SK-N-SH (cell line): ENCODE results near the gene TBX4. TPM values are rescaled to one million over a fixed set of nuclear protein-coding genes. Genes with fewer than 3 reads are reported as not detected.

Source experiments
- CTCF ChIA-PET: fragments of 300-600, 350-600 bp; formaldehyde crosslinking; extraction: SDS; loops from one replicate; lab custom pipeline; 2021; lab: Yijun Ruan, JAX
- POLR2A ChIA-PET: fragments of 350-600 bp; sonication (Branson Sonifier 250); formaldehyde crosslinking; extraction: SDS; loops from one replicate; lab custom pipeline; 2020; ENCODE audit warnings: antibody characterized with exemption, inconsistent platforms; lab: Yijun Ruan, JAX
- DNase-seq: peaks from one replicate; pipeline ENCODE4 v3.0.0; 2012
- H2AFZ ChIP-seq: fragments of 200-600 bp; sonication (generic); 2 replicates; pipeline ENCODE4 v1.8.1; 2016; ENCODE audit warnings: antibody characterized with exemption, mild to moderate bottlenecking, low read depth
- H3F3A ChIP-seq: fragments of 200-600 bp; sonication (generic); replicated peaks from 2 replicates; pipeline ENCODE3; 2016; ENCODE audit warnings: antibody characterized with exemption, mild to moderate bottlenecking; ENCODE audit not compliant: insufficient read depth
- H3K27ac ChIP-seq, 2 experiments: fragments of 200-500 bp in 1 of 2; fragments of 200-600 bp in 1 of 2; sonication (Bioruptor generic) in 1 of 2; sonication (generic), shearing (Covaris generic) in 1 of 2; 2 replicates each; pipeline versions ENCODE4 v1.5.1 to v1.6.1; 2014 to 2016; ENCODE audit warnings: low read depth in 2 of 2, inconsistent platforms in 1 of 2, low read length in 1 of 2, mild to moderate bottlenecking in 1 of 2, mixed read lengths in 1 of 2
- H3K27me3 ChIP-seq: fragments of 200-600 bp; sonication (generic), shearing (Covaris generic); 2 replicates; pipeline ENCODE4 v1.6.1; 2016; ENCODE audit warnings: mixed run types; ENCODE audit not compliant: insufficient read depth
- H3K36me3 ChIP-seq, 2 experiments: fragments of 200-500 bp in 1 of 2; fragments of 200-600 bp in 1 of 2; sonication (Bioruptor generic) in 1 of 2; sonication (generic) in 1 of 2; replicated peaks in 1 of 2; 2 replicates each; pipeline versions ENCODE3 to v1.5.1; 2014 to 2016; ENCODE audit warnings: low read length in 1 of 2, mild to moderate bottlenecking in 1 of 2; ENCODE audit not compliant: insufficient read depth in 2 of 2, control insufficient read depth in 1 of 2
- H3K4me1 ChIP-seq, 2 experiments: fragments of 200-500 bp in 1 of 2; fragments of 200-600 bp in 1 of 2; sonication (Bioruptor generic) in 1 of 2; sonication (generic), shearing (Covaris generic) in 1 of 2; 2 replicates each; pipeline versions ENCODE4 v1.5.1 to v1.6.1; 2014 to 2016; ENCODE audit warnings: low read depth in 1 of 2, low read length in 1 of 2, mixed run types in 1 of 2; ENCODE audit not compliant: insufficient read depth in 2 of 2, control insufficient read depth in 1 of 2
- H3K4me2 ChIP-seq: fragments of 200-600 bp; sonication (generic), shearing (Covaris generic); 2 replicates; pipeline ENCODE4 v1.6.1; 2017; ENCODE audit warnings: mixed run types
- H3K4me3 ChIP-seq, 2 experiments: fragments of 200-500 bp in 1 of 2; fragments of 200-600 bp in 1 of 2; sonication (Bioruptor generic) in 1 of 2; sonication (generic), shearing (Covaris generic) in 1 of 2; 2 replicates each; pipeline versions ENCODE4 v1.5.1 to v1.8.1; 2014 to 2016; ENCODE audit warnings: low read depth in 2 of 2, inconsistent platforms in 1 of 2, low read length in 1 of 2, mild to moderate bottlenecking in 1 of 2, mixed read lengths in 1 of 2, moderate library complexity in 1 of 2
- H3K79me2 ChIP-seq: fragments of 200-600 bp; sonication (generic); 2 replicates; pipeline ENCODE4 v1.8.1; 2017; ENCODE audit warnings: mild to moderate bottlenecking; ENCODE audit not compliant: insufficient read depth
- H3K9ac ChIP-seq: fragments of 200-600 bp; sonication (generic); 2 replicates; pipeline ENCODE4 v1.6.1; 2017; ENCODE audit warnings: mixed run types
- H3K9me2 ChIP-seq: fragments of 200-600 bp; sonication (generic); 2 replicates; pipeline ENCODE4 v1.6.1; 2017; ENCODE audit warnings: mixed run types
- H3K9me3 ChIP-seq: fragments of 200-600 bp; sonication (generic); 2 replicates; pipeline ENCODE4 v1.6.1; 2017; ENCODE audit warnings: mixed run types, mild to moderate bottlenecking, moderate library complexity
- H4K20me1 ChIP-seq: fragments of 200-600 bp; sonication (generic); 2 replicates; pipeline ENCODE4 v1.6.1; 2017; ENCODE audit warnings: mild to moderate bottlenecking, mixed run types; ENCODE audit not compliant: insufficient read depth
- CHD2 ChIP-seq: fragments of 150-350 bp; IDR thresholded peaks from 2 replicates; pipeline ENCODE4 v1.6.1; 2018; ENCODE audit warnings: low read length; ENCODE audit not compliant: partially characterized antibody
- ELF1 ChIP-seq: IDR thresholded peaks from 2 replicates; pipeline ENCODE4 v1.4.0; 2012
- EP300 ChIP-seq, 2 experiments: IDR thresholded peaks; 2 replicates each; pipeline versions ENCODE4 v1.4.0 to v1.6.1; 2012; ENCODE audit warnings: borderline replicate concordance in 1 of 2, low read depth in 1 of 2, low read length in 1 of 2
- EZH2phosphoT487 ChIP-seq: fragments of 200-600 bp; sonication (generic); IDR thresholded peaks from 2 replicates; pipeline ENCODE4 v1.6.1; 2017; ENCODE audit warnings: low read depth, mixed run types, mild to moderate bottlenecking, antibody characterized with exemption, moderate library complexity, borderline replicate concordance
- FOSL2 ChIP-seq: IDR thresholded peaks from 2 replicates; pipeline ENCODE4 v1.4.0; 2012; ENCODE audit warnings: low read depth, mild to moderate bottlenecking, moderate library complexity, borderline replicate concordance
- GATA2 ChIP-seq: sonication (generic); formaldehyde crosslinking; IDR thresholded peaks from 2 replicates; pipeline ENCODE4 v1.5.0; 2020; ENCODE audit warnings: mild to moderate bottlenecking, missing genetic modification reagents
- SIN3A ChIP-seq: IDR thresholded peaks from 2 replicates; pipeline ENCODE4 v1.6.1; 2012; ENCODE audit warnings: low read depth, mild to moderate bottlenecking, low read length, moderate library complexity, borderline replicate concordance
- SMC3 ChIP-seq: IDR thresholded peaks from 2 replicates; pipeline ENCODE4 v1.6.1; 2012; ENCODE audit warnings: low read depth, low read length, improper control_type of control experiment
- TCF12 ChIP-seq: IDR thresholded peaks from 2 replicates; pipeline ENCODE4 v1.4.0; 2012
- WGBS: methylation state at CpG from one replicate; pipeline ENCODE4 v1.1.6; 2017; ENCODE audit warnings: low lambda C conversion rate; 5-methylcytosine and 5-hydroxymethylcytosine counted together
- polyA plus RNA-seq, 3 experiments: library from polyadenylated mRNA; depleted of rRNA; stranded (reverse); fragments of >200 nt; gene quantifications; 2 replicates each; pipeline ENCODE4 v1.2.3, GENCODE V29; 2012
- TF ChIP-seq, protein P1 (sequence below): IDR thresholded peaks from 2 replicates; pipeline ENCODE4 v1.4.0; 2012; ENCODE audit warnings: low read depth, borderline replicate concordance
- TF ChIP-seq, protein P2 (sequence below): IDR thresholded peaks from 2 replicates; pipeline ENCODE4 v1.4.0; 2012; ENCODE audit warnings: low read depth, borderline replicate concordance

TBX4 gene
- polyA plus RNA-seq, 1 of the 3 experiments (the other 2 are of a cell fraction): 0.02 TPM

DNA sequence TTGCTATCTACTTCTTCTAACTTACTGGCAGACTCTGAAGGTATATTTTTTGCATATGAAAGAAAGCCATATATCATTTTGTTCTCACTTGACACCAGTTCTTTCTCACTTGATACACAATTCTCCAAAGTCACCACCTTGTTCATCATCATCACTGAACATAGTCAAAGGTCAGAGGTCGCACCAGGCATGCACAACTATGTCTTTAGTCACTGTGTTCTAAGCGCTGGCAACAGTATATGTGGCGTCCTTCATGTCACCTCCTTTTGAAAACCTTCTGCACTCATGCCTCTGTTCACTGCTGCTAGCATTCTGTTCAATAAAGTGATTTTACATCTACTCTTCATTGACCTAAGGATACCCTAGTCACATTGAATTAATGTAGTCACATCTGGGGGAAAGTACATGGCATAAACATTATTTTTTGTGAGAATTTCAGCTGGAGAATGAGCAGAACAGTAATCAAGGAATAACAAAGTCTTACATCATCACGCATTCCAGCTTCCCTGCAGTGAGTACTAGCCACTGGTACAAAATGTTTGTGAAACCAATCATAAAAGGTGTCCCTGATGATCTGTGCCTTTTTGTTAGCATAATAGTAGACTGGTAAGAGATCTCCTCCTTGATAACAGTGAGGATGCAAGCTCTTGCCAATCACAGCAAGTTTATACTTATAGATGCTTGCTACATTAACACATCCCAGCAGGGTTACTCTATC is 20.5 kb upstream of the TBX4 start:
- H3K4me3 ChIP-seq: no peak overlapping the region
- no peak for DNase-seq
- CTCF ChIA-PET: interaction anchor here (1.0 kb wide), 1 partner anchor 14 kb away, joined by 3 read pairs; no protein-coding TSS in a partner anchor

DNA sequence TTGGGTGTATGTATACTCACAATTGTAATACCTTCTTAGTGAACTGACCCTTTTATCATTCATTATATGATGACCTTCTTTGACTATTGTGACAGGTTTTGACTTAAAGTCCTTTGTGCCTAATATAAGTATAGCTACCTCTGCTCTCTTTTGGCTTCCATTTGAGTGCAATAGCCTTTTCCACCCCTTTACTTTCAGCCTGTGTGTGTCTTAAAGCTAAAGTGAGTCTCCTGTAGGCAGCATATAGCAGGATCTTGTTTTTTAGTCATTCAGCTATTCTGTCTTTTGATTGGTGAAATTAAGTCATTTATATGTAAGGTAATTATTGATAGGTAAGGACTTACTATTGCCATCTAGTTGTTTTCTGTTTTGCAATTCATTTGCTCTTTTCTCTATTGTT is 15.9 kb upstream of the TBX4 start:
- Histone ChIP-seq H4K20me1 (no peaks in the 10 kb centered on the region), H3K4me1 (no peaks in the 10 kb centered on the region), H3K27me3 (no peaks in the 10 kb centered on the region), H3K4me3 (no peak overlapping the region), H3K27ac (no peak overlapping the region), H3K9me3 (peaks cover 12% of the 10 kb centered on the region; the same call in 1 of the 2 replicates), H3K9me2 (no peaks in the 10 kb centered on the region), H2AFZ (no peak overlapping the region), H3K4me2 (no peak overlapping the region), H3K36me3 (no peaks in the 10 kb centered on the region), H3K9ac (no peak overlapping the region), H3F3A (no peaks in the 10 kb centered on the region), H3K79me2 (no peaks in the 10 kb centered on the region)
- no peak for TF ChIP-seq SIN3A
- no peak for TF ChIP-seq EZH2phosphoT487
- ChIA-PET POLR2A (no interaction called here), CTCF (interaction anchor here (1.6 kb wide), 1 partner anchor 12 kb away, joined by 5 read pairs; no protein-coding TSS in a partner anchor)
- no peak for DNase-seq

More for the DNA sequence above, 20.5 kb upstream of the TBX4 start:
- no peak overlapping the region for H2AFZ ChIP-seq
- POLR2A ChIA-PET: no interaction called here
- WGBS: 67% methylated on average over 4 of the region's 4 CpGs
- H4K20me1 ChIP-seq: no peaks in the 10 kb centered on the region
- peaks cover 12% of the 10 kb centered on the region; the same call in 1 of the 2 replicates for H3K9me3 ChIP-seq
- no peak overlapping the region for H3K27ac ChIP-seq
- no peaks in the 10 kb centered on the region for H3K79me2 ChIP-seq
- no peaks in the 10 kb centered on the region for H3K27me3 ChIP-seq
- H3K36me3 ChIP-seq: no peaks in the 10 kb centered on the region
- peaks cover 5% of the 10 kb centered on the region for H3F3A ChIP-seq
- TF ChIP-seq SIN3A (no peak), CHD2 (no peak), GATA2 (CRISPR knock-in tag) (no peak), FOSL2 (no peak), EZH2phosphoT487 (no peak), SMC3 (no peak), ELF1 (no peak), EP300 (IDR thresholded peaks at IDR 0.05; ENCODE audit: borderline replicate concordance in 1 of 2, low read depth in 1 of 2, low read length in 1 of 2) (no peak), TCF12 (no peak)
- TF ChIP-seq, protein P1, sequence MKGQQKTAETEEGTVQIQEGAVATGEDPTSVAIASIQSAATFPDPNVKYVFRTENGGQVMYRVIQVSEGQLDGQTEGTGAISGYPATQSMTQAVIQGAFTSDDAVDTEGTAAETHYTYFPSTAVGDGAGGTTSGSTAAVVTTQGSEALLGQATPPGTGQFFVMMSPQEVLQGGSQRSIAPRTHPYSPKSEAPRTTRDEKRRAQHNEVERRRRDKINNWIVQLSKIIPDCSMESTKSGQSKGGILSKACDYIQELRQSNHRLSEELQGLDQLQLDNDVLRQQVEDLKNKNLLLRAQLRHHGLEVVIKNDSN: no peak
- TF ChIP-seq, protein P2, sequence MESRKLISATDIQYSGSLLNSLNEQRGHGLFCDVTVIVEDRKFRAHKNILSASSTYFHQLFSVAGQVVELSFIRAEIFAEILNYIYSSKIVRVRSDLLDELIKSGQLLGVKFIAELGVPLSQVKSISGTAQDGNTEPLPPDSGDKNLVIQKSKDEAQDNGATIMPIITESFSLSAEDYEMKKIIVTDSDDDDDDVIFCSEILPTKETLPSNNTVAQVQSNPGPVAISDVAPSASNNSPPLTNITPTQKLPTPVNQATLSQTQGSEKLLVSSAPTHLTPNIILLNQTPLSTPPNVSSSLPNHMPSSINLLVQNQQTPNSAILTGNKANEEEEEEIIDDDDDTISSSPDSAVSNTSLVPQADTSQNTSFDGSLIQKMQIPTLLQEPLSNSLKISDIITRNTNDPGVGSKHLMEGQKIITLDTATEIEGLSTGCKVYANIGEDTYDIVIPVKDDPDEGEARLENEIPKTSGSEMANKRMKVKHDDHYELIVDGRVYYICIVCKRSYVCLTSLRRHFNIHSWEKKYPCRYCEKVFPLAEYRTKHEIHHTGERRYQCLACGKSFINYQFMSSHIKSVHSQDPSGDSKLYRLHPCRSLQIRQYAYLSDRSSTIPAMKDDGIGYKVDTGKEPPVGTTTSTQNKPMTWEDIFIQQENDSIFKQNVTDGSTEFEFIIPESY: no peak
- H3K9ac ChIP-seq: no peak overlapping the region
- H3K4me2 ChIP-seq: no peak overlapping the region
- no peaks in the 10 kb centered on the region for H3K9me2 ChIP-seq
- H3K4me1 ChIP-seq: no peaks in the 10 kb centered on the region
